ENCODE data around the gene SLC2A6.
A peak's percentile ranks its signal among the peaks of the same experiment; 100 is the strongest.

SLC2A6 gene

GRCh38 chr9:133489253-133490190 lies 10.6 kb upstream of the SLC2A6 start:
- DNase-seq (ENCODE audit: low spot score) = no peak
- TF ChIP-seq CTCF (IDR thresholded peaks at IDR 0.05; ENCODE audit: borderline replicate concordance, control extremely low read depth, extremely low read depth, insufficient read depth, missing control alignments) = no peak
- in situ Hi-C loops (cut with MboI; ENCODE audit: low sequenced_read_pairs, unreplicated experiment) = loop anchor here (25.0 kb wide), 1 partner anchor 302 kb away; no protein-coding TSS in a partner anchor

GRCh38 chr9:133488686-133489252 lies 9.9 kb upstream of the SLC2A6 start:
- no peak for TF ChIP-seq CTCF (IDR thresholded peaks at IDR 0.05; ENCODE audit: borderline replicate concordance, control extremely low read depth, extremely low read depth, insufficient read depth, missing control alignments)
- in situ Hi-C loops (cut with MboI; ENCODE audit: low sequenced_read_pairs, unreplicated experiment) = loop anchor here (25.0 kb wide), 1 partner anchor 301 kb away; no protein-coding TSS in a partner anchor
- no peak for DNase-seq (ENCODE audit: low spot score)

GRCh38 chr9:133487331-133487725 lies 8.4 kb upstream of the SLC2A6 start:
- in situ Hi-C loops (cut with MboI; ENCODE audit: low sequenced_read_pairs, unreplicated experiment) = loop anchor here (25.0 kb wide), 1 partner anchor 300 kb away; no protein-coding TSS in a partner anchor

GRCh38 chr9:133485531-133486260 lies 6.8 kb upstream of the SLC2A6 start:
- DNase-seq (ENCODE audit: low spot score) = peak; percentile 79
- in situ Hi-C loops (cut with MboI; ENCODE audit: low sequenced_read_pairs, unreplicated experiment) = loop anchor here (25.0 kb wide), 1 partner anchor 298 kb away; no protein-coding TSS in a partner anchor
- TF ChIP-seq CTCF (IDR thresholded peaks at IDR 0.05; ENCODE audit: borderline replicate concordance, control extremely low read depth, extremely low read depth, insufficient read depth, missing control alignments) = no peak

More at GRCh38 chr9:133487331-133487725, 8.4 kb upstream of the SLC2A6 start:
- no peak for DNase-seq (ENCODE audit: low spot score)
- no peak for TF ChIP-seq CTCF (IDR thresholded peaks at IDR 0.05; ENCODE audit: borderline replicate concordance, control extremely low read depth, extremely low read depth, insufficient read depth, missing control alignments)

GRCh38 chr9:133484671-133485437 lies 6.0 kb upstream of the SLC2A6 start:
- TF ChIP-seq CTCF (IDR thresholded peaks at IDR 0.05; ENCODE audit: borderline replicate concordance, control extremely low read depth, extremely low read depth, insufficient read depth, missing control alignments) = no peak
- in situ Hi-C loops (cut with MboI; ENCODE audit: low sequenced_read_pairs, unreplicated experiment) = loop anchor here (25.0 kb wide), 1 partner anchor 298 kb away; no protein-coding TSS in a partner anchor
- no peak for DNase-seq (ENCODE audit: low spot score)

Measured in GM13976 (cell line).